GM19238 (cell line): ENCODE data around the gene OR2A12.
"Not testable (repeated sequence)": the region's sequence is repeated elsewhere in the genome, so short reads cannot be mapped to it uniquely, and the experiment has no call there.

Experiments used
- DNase-seq: peaks from one replicate; pipeline ENCODE4 v3.0.0; 2011; ENCODE audit warnings: low spot score; ENCODE audit not compliant: insufficient read length

Gene OR2A12

GRCh38 chr7:144113651-144114050 is 27.6 kb downstream of the OR2A12 start:
- no peak for DNase-seq

- no peak for DNase-seq
These were observed 32.3 kb downstream of the OR2A12 start for GRCh38 chr7:144118341-144118740.

- no peak for DNase-seq
These were observed 36.8 kb downstream of the OR2A12 start, which contains the start of gene OR2A14 for GRCh38 chr7:144122876-144123275. Gene OR2A14, plus strand, starts transcription at chr7:144123176. Its CDS starts 5,937 bp downstream, at chr7:144129113.

- DNase-seq = peak; percentile 56
These were observed 41.7 kb downstream of the OR2A12 start for GRCh38 chr7:144127714-144128334.

- not testable (repeated sequence) for DNase-seq
These were observed 43.5 kb downstream of the OR2A12 start for GRCh38 chr7:144129601-144130000.

GRCh38 chr7:144130730-144131129 is 44.7 kb downstream of the OR2A12 start:
- no peak for DNase-seq

GRCh38 chr7:144132262-144132661 is 46.2 kb downstream of the OR2A12 start:
- no peak for DNase-seq

- DNase-seq = no peak
These were observed 47.2 kb downstream of the OR2A12 start for GRCh38 chr7:144133307-144133706.

GRCh38 chr7:144134116-144134515 is 48.0 kb downstream of the OR2A12 start:
- no peak for DNase-seq

- no peak for DNase-seq
These were observed 51.4 kb downstream of the OR2A12 start for GRCh38 chr7:144137501-144137900.

- no peak for DNase-seq
These were observed 56.1 kb downstream of the OR2A12 start for GRCh38 chr7:144142187-144142586.

GRCh38 chr7:144144426-144144825 is 58.3 kb downstream of the OR2A12 start:
- no peak for DNase-seq

- no peak for DNase-seq
These were observed 62.2 kb downstream of the OR2A12 start for GRCh38 chr7:144148224-144148827.
